GM23338 (cell line): ENCODE measurements around the gene NRL. TPM values are rescaled to one million over a fixed set of nuclear protein-coding genes. Genes with fewer than 3 reads are reported as not detected.

Experiments used
- ATAC-seq: fragments of 200-7000 bp; cut with Tn5 transposase; 3 replicates; pipeline ENCODE4 v1.9.1; 2020
- DNase-seq: peaks from one replicate; pipeline ENCODE4 v3.0.0-alpha.2; 2015; ENCODE audit warnings: low spot score
- H2AFZ ChIP-seq: fragments of 200-600 bp; sonication (generic); 2 replicates; pipeline ENCODE4 v1.8.0; 2016; ENCODE audit warnings: antibody characterized with exemption, mild to moderate bottlenecking, moderate library complexity
- H3F3A ChIP-seq: fragments of 200-600 bp; sonication (generic); replicated peaks from 2 replicates; pipeline ENCODE4 v1.8.0; 2017; ENCODE audit warnings: antibody characterized with exemption, mixed run types, low read depth
- H3K27ac ChIP-seq: fragments of 200-600 bp; sonication (generic); 2 replicates; pipeline ENCODE4 v1.6.1; 2016; ENCODE audit warnings: low read depth
- H3K27me3 ChIP-seq: fragments of 200-600 bp; sonication (generic); 2 replicates; pipeline ENCODE4 v1.8.0; 2016; ENCODE audit warnings: mild to moderate bottlenecking, mixed run types, moderate library complexity; ENCODE audit not compliant: insufficient read depth
- H3K36me3 ChIP-seq: fragments of 200-600 bp; sonication (generic); 2 replicates; pipeline ENCODE4 v1.8.0; 2016; ENCODE audit warnings: mild to moderate bottlenecking; ENCODE audit not compliant: insufficient read depth
- H3K4me1 ChIP-seq: fragments of 200-600 bp; sonication (generic); 2 replicates; pipeline ENCODE4 v1.8.0; 2016; ENCODE audit warnings: mild to moderate bottlenecking, moderate library complexity; ENCODE audit not compliant: insufficient read depth
- H3K4me2 ChIP-seq: fragments of 200-600 bp; sonication (generic); 2 replicates; pipeline ENCODE4 v1.7.1; 2017; ENCODE audit warnings: mixed run types
- H3K4me3 ChIP-seq: fragments of 200-600 bp; sonication (generic); 2 replicates; pipeline ENCODE4 v1.6.1; 2016; ENCODE audit warnings: mixed run types
- H3K79me2 ChIP-seq: fragments of 200-600 bp; sonication (generic); replicated peaks from 2 replicates; pipeline ENCODE4 v1.8.0; 2017; ENCODE audit warnings: mild to moderate bottlenecking; ENCODE audit not compliant: insufficient read depth
- H3K9me2 ChIP-seq: fragments of 200-600 bp; sonication (generic); 2 replicates; pipeline ENCODE4 v1.8.0; 2017; ENCODE audit not compliant: insufficient read depth
- H4K20me1 ChIP-seq: fragments of 200-600 bp; sonication (generic); replicated peaks from 2 replicates; pipeline ENCODE4 v1.8.0; 2017; ENCODE audit warnings: mild to moderate bottlenecking; ENCODE audit not compliant: insufficient read depth
- H3K27ac Mint-ChIP-seq: 2 replicates; pipeline ENCODE4 v1.8.0; 2020; ENCODE audit warnings: inconsistent platforms, mild to moderate bottlenecking, moderate library complexity, mixed read lengths
- H3K27me3 Mint-ChIP-seq: 3 replicates; pipeline ENCODE4 v1.8.0; 2022; ENCODE audit warnings: low read depth, mild to moderate bottlenecking, moderate library complexity, mixed read lengths, inconsistent platforms; ENCODE audit not compliant: insufficient read depth, poor library complexity
- H3K36me3 Mint-ChIP-seq: 3 replicates; pipeline ENCODE4 v1.8.0; 2021; ENCODE audit warnings: low read depth, mild to moderate bottlenecking, inconsistent platforms, moderate library complexity, mixed read lengths
- H3K4me1 Mint-ChIP-seq: 3 replicates; pipeline ENCODE4 v1.8.0; 2020; ENCODE audit warnings: mild to moderate bottlenecking, inconsistent platforms, mixed read lengths
- H3K4me3 Mint-ChIP-seq: 3 replicates; pipeline ENCODE4 v1.8.0; 2021; ENCODE audit warnings: moderate library complexity, mild to moderate bottlenecking, inconsistent platforms, mixed read lengths
- H3K9me3 Mint-ChIP-seq: 3 replicates; pipeline ENCODE4 v1.8.0; 2020; ENCODE audit warnings: moderate library complexity, mild to moderate bottlenecking, inconsistent platforms, mixed read lengths
- CREB1 ChIP-seq: fragments of 250-450 bp; sonication (Bioruptor Pico); IDR thresholded peaks from 2 replicates; pipeline ENCODE4 v1.5.0; 2020; ENCODE audit warnings: low read depth, mild to moderate bottlenecking, moderate library complexity
- CTCF ChIP-seq, 2 experiments: fragments of 200-600 bp in 1 of 2; sonication (generic) in 1 of 2; conservative IDR thresholded peaks; 2 replicates each; pipeline versions ENCODE4 v1.5.1 to v1.6.1; 2016 to 2017; ENCODE audit warnings: antibody characterized with exemption in 2 of 2, low read depth in 2 of 2, mild to moderate bottlenecking in 2 of 2, moderate library complexity in 1 of 2
- EZH2phosphoT487 ChIP-seq: fragments of 200-600 bp; sonication (generic); IDR thresholded peaks from one replicate; pipeline ENCODE4 v1.8.1; 2018; ENCODE audit warnings: antibody characterized with exemption; ENCODE audit not compliant: unreplicated experiment
- JUNB ChIP-seq: IDR thresholded peaks from one replicate; pipeline ENCODE4 v1.6.1; 2016; ENCODE audit warnings: antibody characterized with exemption; ENCODE audit not compliant: unreplicated experiment
- REST ChIP-seq: IDR thresholded peaks from one replicate; pipeline ENCODE4 v1.6.1; 2018; ENCODE audit warnings: antibody characterized with exemption; ENCODE audit not compliant: unreplicated experiment
- STAT1 ChIP-seq: IDR thresholded peaks from one replicate; pipeline ENCODE4 v1.6.1; 2016; ENCODE audit warnings: antibody characterized with exemption; ENCODE audit not compliant: unreplicated experiment
- ZNF114 ChIP-seq: fragments of 250-450 bp; sonication (Bioruptor Pico); IDR thresholded peaks from 2 replicates; pipeline ENCODE4 v1.5.0; 2020; ENCODE audit warnings: mild to moderate bottlenecking, moderate library complexity
- ZNF462 ChIP-seq: fragments of 250-450 bp; sonication (Bioruptor Pico); IDR thresholded peaks from 2 replicates; pipeline ENCODE4 v1.5.0; 2020; ENCODE audit warnings: mild to moderate bottlenecking, moderate library complexity
- polyA plus RNA-seq: library from polyadenylated mRNA; unstranded; fragments of >200 nt; fragmentation: Nextera tagmentation; extraction: Ambion mirVana; gene quantifications from 2 replicates; pipeline ENCODE4 v1.2.1, GENCODE V29; 2016
- total RNA-seq: library from RNA; depleted of rRNA; stranded (reverse); fragments of >200 nt; shearing (Covaris generic); gene quantifications from 2 replicates; pipeline ENCODE4 v1.2.3, GENCODE V29; 2014

Gene NRL
- total and polyA plus RNA-seq, 2 experiments from 2014 or later = 1.8 to 2.2 TPM

- Histone ChIP-seq H3K36me3 (peaks cover 20% of the 10 kb centered on the region), H3K4me1 (peaks cover 18% of the 10 kb centered on the region), H3K9me2 (no peaks in the 10 kb centered on the region), H2AFZ (no peak overlapping the region), H3K79me2 (peaks cover 44% of the 10 kb centered on the region), H3K27ac (no peak overlapping the region), H3K4me2 (peak overlapping the region; percentile 95), H3K27me3 (no peaks in the 10 kb centered on the region), H3K4me3 (peak overlapping the region; percentile 70; the same call in 1 of the 2 replicates), H4K20me1 (peaks cover 7% of the 10 kb centered on the region; the same call in 1 of the 2 replicates), H3F3A (peaks cover 14% of the 10 kb centered on the region)
- Mint-ChIP-seq H3K4me1 (peaks cover 23% of the 10 kb centered on the region), H3K27me3 (peaks cover 23% of the 10 kb centered on the region), H3K9me3 (no peaks in the 10 kb centered on the region), H3K27ac (no peak overlapping the region), H3K4me3 (peak overlapping the region; percentile 99; the same call in 2 of the 3 replicates), H3K36me3 (peaks cover 49% of the 10 kb centered on the region)
- ATAC-seq (no peak), DNase-seq (no peak)
- no peak for TF ChIP-seq CTCF (conservative IDR thresholded peaks at IDR 0.05; ENCODE audit: low read depth in 2 of 2)
Measured at GRCh38 chr14:24145219-24145618, 30.5 kb upstream of the NRL start.

- Histone ChIP-seq H3K4me1 (peaks cover 23% of the 10 kb centered on the region), H3F3A (peaks cover 14% of the 10 kb centered on the region), H3K36me3 (peaks cover 15% of the 10 kb centered on the region), H3K27me3 (no peaks in the 10 kb centered on the region), H3K4me3 (no peak overlapping the region), H4K20me1 (peaks cover 12% of the 10 kb centered on the region), H3K9me2 (no peaks in the 10 kb centered on the region), H3K27ac (no peak overlapping the region), H3K4me2 (no peak overlapping the region), H2AFZ (no peak overlapping the region), H3K79me2 (peaks cover 50% of the 10 kb centered on the region)
- no peak overlapping the region for H3K27ac Mint-ChIP-seq
- peaks cover 30% of the 10 kb centered on the region for H3K4me1 Mint-ChIP-seq
- peaks cover 49% of the 10 kb centered on the region for H3K36me3 Mint-ChIP-seq
- no peak overlapping the region; the same call in 2 of the 3 replicates for H3K4me3 Mint-ChIP-seq
- ATAC-seq (no peak), DNase-seq (no peak)
- no peaks in the 10 kb centered on the region for H3K9me3 Mint-ChIP-seq
- peaks cover 23% of the 10 kb centered on the region for H3K27me3 Mint-ChIP-seq
- no peak for TF ChIP-seq ZNF462 (CRISPR knock-in tag)
- TF ChIP-seq REST = no peak
- TF ChIP-seq JUNB = no peak
- TF ChIP-seq STAT1 = no peak
- no peak for TF ChIP-seq ZNF114 (CRISPR knock-in tag)
- no peak for TF ChIP-seq CREB1 (CRISPR knock-in tag)
- TF ChIP-seq EZH2phosphoT487 = no peak
Measured at GRCh38 chr14:24144451-24144850, 29.7 kb upstream of the NRL start.
